HPDE6-E6E7 (cell line): ENCODE results near the gene VIT.

Experiments
- DNase-seq: peaks from one replicate; pipeline ENCODE4 v3.0.0; 2011; ENCODE audit warnings: missing footprints; ENCODE audit errors: extremely low spot score

The VIT gene

GRCh38 chr2:36858551-36859365, 162.3 kb downstream of the VIT start:
- no peak for DNase-seq

GRCh38 chr2:36859366-36859792, 162.9 kb downstream of the VIT start:
- DNase-seq: no peak

GRCh38 chr2:36861896-36862295, 165.4 kb downstream of the VIT start:
- no peak for DNase-seq
